MV-4-11 (cell line): ENCODE results near the gene ZNF280C.

Source experiments
- DNase-seq: peaks from one replicate; lab custom pipeline; 2025; lab: John Stamatoyannopoulos, UW

ZNF280C gene

DNA sequence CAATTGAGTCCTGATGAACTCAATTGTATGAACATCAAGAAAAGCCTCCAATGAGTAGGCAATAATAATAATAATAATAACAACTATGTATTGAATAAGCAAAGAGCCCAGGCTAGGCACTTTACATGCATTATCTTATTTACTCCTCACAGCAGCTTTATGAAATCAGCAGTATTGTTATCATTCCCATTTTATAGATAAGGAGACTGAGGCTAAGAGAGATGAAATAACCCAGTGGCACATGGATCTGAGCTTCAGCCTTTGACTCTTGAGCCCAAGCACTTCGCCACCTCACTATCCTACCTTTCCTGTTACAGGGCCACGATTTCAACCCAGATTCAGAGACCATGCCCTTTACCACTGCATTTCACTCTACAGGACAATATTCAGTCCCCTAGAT lies 93.8 kb downstream of the ZNF280C start:
- DNase-seq: no peak

- DNase-seq: no peak
Measured at GRCh38 chrX:130174045-130174704, 94.5 kb downstream of the ZNF280C start.

DNA sequence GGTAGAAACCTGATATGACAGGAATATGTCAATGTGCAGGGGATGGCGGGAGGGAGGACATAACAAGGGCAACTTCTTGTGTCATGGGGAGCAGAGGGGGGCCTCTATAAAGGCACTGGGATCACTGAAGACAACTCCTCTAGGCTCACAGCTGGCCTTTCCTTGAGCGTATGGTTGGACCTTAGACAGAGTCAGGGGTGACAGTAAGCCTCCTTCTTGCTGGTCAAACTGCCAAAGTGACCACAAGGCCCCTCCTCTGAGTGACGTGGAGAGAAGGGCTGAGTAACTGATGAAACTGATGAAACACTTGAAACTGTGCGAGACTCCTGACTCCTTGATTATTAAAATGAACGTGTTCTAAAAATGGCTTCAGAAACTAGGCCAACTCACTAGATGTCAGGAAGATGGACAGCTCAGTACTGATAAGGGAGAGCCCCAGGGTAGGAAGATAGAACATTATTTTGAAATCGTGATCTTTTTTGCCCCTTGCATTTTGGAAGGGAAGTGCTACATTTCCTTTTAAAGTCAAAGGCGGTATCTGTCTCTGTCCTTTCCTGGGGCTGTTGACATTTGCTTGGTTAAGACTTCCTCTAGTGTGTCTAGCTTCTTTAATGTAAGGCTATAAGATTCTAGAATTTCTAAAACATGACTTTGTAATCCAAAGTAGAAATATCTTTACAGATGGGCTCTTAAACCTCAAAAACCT lies 95.4 kb downstream of the ZNF280C start:
- peak; percentile 88 for DNase-seq

- no peak for DNase-seq
Measured at GRCh38 chrX:130172127-130172845, 96.4 kb downstream of the ZNF280C start.

DNA sequence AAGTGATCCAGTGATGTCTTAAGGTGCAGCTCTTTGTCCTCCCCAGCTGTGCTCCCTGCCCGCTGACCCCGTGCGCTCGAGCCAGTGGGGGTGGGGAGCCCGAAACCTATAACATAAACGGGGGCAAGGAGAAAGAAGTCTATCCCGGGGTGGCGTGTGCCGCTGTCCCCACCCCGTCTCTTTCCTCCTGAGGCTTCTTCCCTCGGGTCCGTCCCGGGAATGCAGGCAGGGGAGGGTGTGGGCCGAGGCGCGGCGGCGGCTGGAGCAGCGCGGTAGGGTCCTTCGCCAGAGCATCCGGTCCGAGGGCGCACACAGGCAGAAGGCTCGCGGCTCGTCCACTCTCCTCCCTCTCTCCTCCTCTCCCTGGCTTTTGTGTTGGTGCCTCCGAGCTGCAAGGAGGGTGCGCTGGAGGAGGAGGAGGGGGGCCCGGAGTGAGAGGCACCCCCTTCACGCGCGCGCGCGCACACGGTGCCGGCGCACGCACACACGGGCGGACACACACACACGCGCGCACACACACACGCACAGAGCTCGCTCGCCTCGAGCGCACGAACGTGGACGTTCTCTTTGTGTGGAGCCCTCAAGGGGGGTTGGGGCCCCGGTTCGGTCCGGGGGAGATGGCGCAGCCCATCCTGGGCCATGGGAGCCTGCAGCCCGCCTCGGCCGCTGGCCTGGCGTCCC lies 97.1 kb downstream of the ZNF280C start, which contains the start of gene RAB33A:
RAB33A (plus strand) TSS at position 517 of the 681 bp plus-strand sequence; CDS start at position 618, 101 bp downstream.
- DNase-seq: peak; percentile 32

- peak; percentile 76 for DNase-seq
Measured at GRCh38 chrX:130170752-130171445, 97.8 kb downstream of the ZNF280C start.

DNA sequence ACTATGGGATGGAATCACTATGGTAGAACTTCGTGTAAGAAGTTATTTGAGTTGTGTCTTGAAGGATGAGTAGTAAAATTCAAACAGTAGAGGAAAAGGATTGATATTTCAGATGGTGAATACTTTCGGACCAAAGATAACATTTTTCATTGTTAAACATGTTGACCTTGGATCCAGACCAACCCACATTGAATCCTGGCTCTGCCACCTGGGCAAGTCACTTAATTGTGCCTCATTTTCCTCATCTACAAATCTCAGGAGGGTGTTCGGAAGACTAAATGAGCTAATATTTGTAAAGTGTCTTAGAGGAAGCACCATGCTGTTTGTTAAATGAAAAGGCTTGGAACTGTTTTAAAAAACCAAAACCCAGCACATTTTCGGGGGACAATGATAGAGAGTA lies 101.7 kb downstream of the ZNF280C start:
- DNase-seq: no peak

DNA sequence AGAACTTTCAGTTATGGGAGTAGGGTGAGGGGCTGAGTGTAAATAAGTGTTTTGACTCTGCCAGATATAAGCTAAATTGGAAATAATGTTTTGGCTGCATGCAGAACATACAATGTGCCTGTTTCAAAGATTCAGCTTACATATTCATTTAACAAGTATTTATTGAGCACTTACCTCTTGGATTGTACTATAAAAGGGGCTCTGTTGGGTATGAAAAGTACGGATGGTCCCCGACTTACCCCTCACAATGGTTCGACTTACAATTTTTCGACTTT lies 102.3 kb downstream of the ZNF280C start:
- DNase-seq: no peak

GRCh38 chrX:130165703-130166502 lies 102.8 kb downstream of the ZNF280C start, which contains the start of gene AIFM1:
Gene AIFM1 (minus strand): TSS chrX:130165841. CDS start chrX:130165656, 185 bp downstream.
- DNase-seq: peak; percentile 92

DNA sequence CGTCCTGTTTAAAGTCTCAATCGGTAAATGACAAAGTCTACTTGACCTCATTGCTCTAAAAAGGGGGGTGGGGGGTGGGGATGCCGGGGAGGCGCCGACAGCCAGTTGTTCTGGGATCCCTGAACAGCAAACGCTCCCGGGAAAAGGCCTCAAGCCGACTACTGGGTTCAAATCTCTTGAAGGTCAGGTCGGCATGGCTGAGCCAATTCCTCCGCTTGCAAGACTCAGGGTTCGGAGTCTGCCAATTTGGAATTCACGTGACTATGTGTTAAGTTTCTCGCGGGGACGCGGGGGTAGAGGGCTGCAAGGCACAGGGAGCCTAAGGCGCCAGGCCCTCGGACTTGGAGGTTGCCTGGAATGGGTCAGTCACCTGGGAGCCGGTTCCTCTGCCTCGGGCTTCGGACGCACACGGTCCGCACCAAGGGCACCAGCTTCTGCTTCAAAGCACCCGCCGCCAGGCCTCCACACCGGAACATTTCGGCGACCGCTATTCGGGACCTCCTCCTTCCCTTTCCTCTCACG lies 103.5 kb downstream of the ZNF280C start:
- DNase-seq: no peak

DNA sequence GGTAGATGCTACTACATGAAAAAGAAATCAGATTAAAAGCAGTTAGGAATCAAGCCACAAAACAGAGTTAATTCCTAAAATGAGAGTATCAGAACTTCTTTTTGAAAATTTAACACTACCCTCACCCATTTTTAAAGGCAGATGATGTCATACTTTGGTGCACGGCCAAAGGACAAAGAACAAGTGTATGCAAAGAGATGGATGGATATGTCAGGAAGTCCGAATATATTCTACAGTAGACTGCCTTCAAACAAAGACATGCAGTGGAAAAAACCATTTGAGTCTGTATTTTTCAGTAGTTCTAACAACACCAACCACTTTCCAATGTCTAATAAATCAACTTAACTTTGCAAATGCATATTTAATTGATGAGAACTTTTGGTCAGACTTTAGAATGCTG lies 105.3 kb downstream of the ZNF280C start:
- DNase-seq: no peak

DNA sequence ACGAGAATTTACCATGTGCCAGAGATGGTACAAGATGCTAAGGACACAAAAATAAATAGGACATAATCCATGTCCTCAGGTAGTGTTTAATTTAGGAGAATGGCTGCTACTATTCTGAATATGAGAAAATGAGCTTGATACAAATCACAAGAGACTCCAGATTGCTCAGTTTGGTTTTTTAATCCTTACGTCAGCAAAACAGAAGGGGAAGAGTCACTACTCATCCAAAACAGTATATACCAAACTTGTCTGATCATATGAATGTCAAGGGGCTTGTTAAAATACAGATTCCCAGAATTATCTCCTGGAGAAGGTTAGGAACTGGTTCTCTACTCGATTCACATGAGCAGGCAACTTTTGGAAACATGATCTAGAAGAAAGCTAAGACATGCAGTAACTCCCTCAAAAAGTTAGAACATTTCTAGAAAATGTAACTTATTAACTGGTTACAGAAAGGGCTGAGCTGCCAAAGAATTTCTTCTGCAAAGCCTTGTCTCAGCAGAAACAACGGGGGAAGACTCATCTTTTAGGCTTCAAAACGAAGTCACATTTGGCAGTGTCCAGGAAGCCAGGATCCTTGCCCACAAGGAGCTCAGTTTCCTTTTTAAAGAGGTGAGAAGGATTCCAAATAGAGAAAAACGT lies 106.5 kb downstream of the ZNF280C start:
- DNase-seq: no peak

GRCh38 chrX:130159776-130160175 lies 108.9 kb downstream of the ZNF280C start:
- DNase-seq: no peak

GRCh38 chrX:130158311-130158710 lies 110.4 kb downstream of the ZNF280C start:
- no peak for DNase-seq

GRCh38 chrX:130155564-130155963 lies 113.1 kb downstream of the ZNF280C start:
- no peak for DNase-seq
